HepG2 (cell line): ENCODE measurements around the gene DQX1. TPM values are rescaled to one million over a fixed set of nuclear protein-coding genes. Genes with fewer than 3 reads are reported as not detected.
A peak's percentile ranks its signal among the peaks of the same experiment; 100 is the strongest.

Experiments
- EZH2 ChIP-seq: conservative IDR thresholded peaks from 2 replicates; pipeline ENCODE4 v1.6.1; 2012; ENCODE audit warnings: mild to moderate bottlenecking, low read depth, low read length, moderate library complexity
- PHF21A ChIP-seq: sonication (generic); formaldehyde crosslinking; IDR thresholded peaks from 2 replicates; pipeline ENCODE4 v1.5.0; 2020; ENCODE audit warnings: mild to moderate bottlenecking, missing genetic modification reagents
- REPIN1 ChIP-seq: sonication (generic); formaldehyde crosslinking; IDR thresholded peaks from 2 replicates; pipeline ENCODE4 v1.8.0; 2022; ENCODE audit warnings: missing genetic modification reagents, low read depth, mild to moderate bottlenecking, borderline replicate concordance
- TEAD3 ChIP-seq: optimal IDR thresholded peaks from 2 replicates; pipeline ENCODE3; 2016; ENCODE audit warnings: borderline replicate concordance
- TOE1 ChIP-seq: sonication (generic); formaldehyde crosslinking; IDR thresholded peaks from 2 replicates; pipeline ENCODE4 v1.4.0; 2020; ENCODE audit warnings: mild to moderate bottlenecking, missing genetic modification reagents
- ZNF296 ChIP-seq: sonication (generic); formaldehyde crosslinking; conservative IDR thresholded peaks from 2 replicates; pipeline ENCODE4 v1.5.0; 2020; ENCODE audit warnings: mild to moderate bottlenecking, missing genetic modification reagents
- ZNF44 ChIP-seq: sonication (generic); formaldehyde crosslinking; IDR thresholded peaks from 2 replicates; pipeline ENCODE4 v1.5.1; 2020; ENCODE audit warnings: mild to moderate bottlenecking, missing genetic modification reagents
- ZNF451 ChIP-seq: sonication (generic); formaldehyde crosslinking; IDR thresholded peaks from 2 replicates; pipeline ENCODE4 v1.5.0; 2020; ENCODE audit warnings: mild to moderate bottlenecking, missing genetic modification reagents
- ZNF775 ChIP-seq: sonication (generic); formaldehyde crosslinking; IDR thresholded peaks from 2 replicates; pipeline ENCODE4 v1.4.0; 2020; ENCODE audit warnings: missing genetic modification reagents, mild to moderate bottlenecking, moderate library complexity, borderline replicate concordance
- ZSCAN30 ChIP-seq: sonication (generic); formaldehyde crosslinking; IDR thresholded peaks from 2 replicates; pipeline ENCODE4 v1.5.0; 2020; ENCODE audit warnings: mild to moderate bottlenecking, missing genetic modification reagents
- polyA plus RNA-seq, 8 experiments: library from polyadenylated mRNA; depleted of rRNA in 3 of 8; stranded (reverse) in 7 of 8; unstranded in 1 of 8; fragments of >200 nt; fragmentation: Illumina TruSeq in 4 of 8; extraction: Trizol in 4 of 8; gene quantifications; 2 replicates each; pipeline versions ENCODE4 v1.2.1 to v1.2.3, GENCODE V29; 2011 to 2016; ENCODE audit warnings: low read depth in 4 of 8, missing spikeins in 1 of 8, mixed read lengths in 1 of 8; ENCODE audit not compliant: insufficient read depth in 1 of 8
- total RNA-seq, 5 experiments: library from RNA; depleted of rRNA; stranded (reverse); fragments of >200 nt; fragmentation: Illumina TruSeq; extraction: Trizol; gene quantifications; 2 replicates each; pipeline ENCODE4 v1.2.3, GENCODE V29; 2016; ENCODE audit warnings: low read depth in 1 of 5
- TF ChIP-seq, protein P1 (sequence below): sonication (generic); formaldehyde crosslinking; conservative IDR thresholded peaks from 2 replicates; pipeline ENCODE4 v1.4.0; 2020; ENCODE audit warnings: missing genetic modification reagents
- TF ChIP-seq, protein P2 (sequence below): sonication (generic); formaldehyde crosslinking; IDR thresholded peaks from 2 replicates; pipeline ENCODE4 v1.4.0; 2020; ENCODE audit warnings: mild to moderate bottlenecking, missing genetic modification reagents
- TF ChIP-seq, protein P3 (sequence below): conservative IDR thresholded peaks from 2 replicates; pipeline ENCODE4 v1.6.1; 2018; ENCODE audit warnings: missing genetic modification reagents
- TF ChIP-seq, protein P4 (sequence below): sonication (generic); formaldehyde crosslinking; IDR thresholded peaks from 2 replicates; pipeline ENCODE4 v1.4.0; 2020; ENCODE audit warnings: mild to moderate bottlenecking, low read depth, missing genetic modification reagents
- TF ChIP-seq, protein P5 (sequence below): sonication (generic); formaldehyde crosslinking; IDR thresholded peaks from 2 replicates; pipeline ENCODE4 v1.5.0; 2020; ENCODE audit warnings: missing genetic modification reagents
- TF ChIP-seq, protein P6 (sequence below): sonication (generic); formaldehyde crosslinking; IDR thresholded peaks from 2 replicates; pipeline ENCODE4 v1.8.1; 2023; ENCODE audit warnings: missing genetic modification reagents, inconsistent platforms, borderline replicate concordance

DQX1 gene
- total and polyA plus RNA-seq, 2 of the 13 experiments (the other 11 are each of a cell fraction or from before 2014, with no cell fraction given), result 27.6 to 89.8 TPM

DNA sequence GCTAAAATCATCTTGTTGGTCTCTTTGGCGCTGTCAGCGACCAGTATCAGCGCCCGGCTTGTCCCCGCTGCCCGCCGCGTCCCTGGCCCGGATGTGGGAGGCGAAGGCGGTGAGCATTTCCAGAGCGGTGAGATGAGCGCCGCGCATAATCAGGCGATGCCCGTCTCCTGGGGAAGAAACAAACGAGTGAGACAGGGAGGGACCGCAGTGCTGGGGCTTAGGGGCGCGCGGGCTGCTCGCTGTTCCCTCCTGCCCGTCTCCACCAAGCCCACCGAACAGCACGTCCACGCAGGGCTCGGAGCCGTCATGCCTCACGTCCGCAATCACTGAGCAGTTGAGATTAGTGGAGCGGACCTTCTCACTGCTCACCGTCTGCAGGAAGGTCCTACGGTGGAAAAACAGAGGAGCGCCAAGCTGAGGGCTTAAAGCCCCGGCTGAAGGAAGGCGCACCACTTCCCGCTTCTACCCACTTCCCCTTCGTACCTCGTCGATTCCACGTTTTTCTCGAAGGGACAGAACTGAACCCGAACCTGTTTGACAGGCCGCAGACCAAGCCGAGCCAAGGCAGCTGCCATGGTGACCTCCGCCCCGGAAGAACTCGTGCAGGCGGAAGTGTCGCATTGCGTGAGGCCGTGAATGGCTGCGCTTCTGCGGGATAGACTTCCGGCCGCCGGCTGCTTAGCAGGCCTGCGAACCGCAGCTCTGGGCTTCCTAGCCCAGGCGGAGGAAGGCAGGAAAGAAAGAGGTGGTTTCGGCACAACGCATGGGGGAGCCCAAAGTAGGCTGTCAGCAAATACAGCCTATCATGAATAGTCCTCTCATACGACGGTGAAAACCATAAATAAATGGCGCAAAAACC lies 53.7 kb downstream of the DQX1 start, which contains the start of gene MRPL53 (continued):
- TF ChIP-seq, protein P1, sequence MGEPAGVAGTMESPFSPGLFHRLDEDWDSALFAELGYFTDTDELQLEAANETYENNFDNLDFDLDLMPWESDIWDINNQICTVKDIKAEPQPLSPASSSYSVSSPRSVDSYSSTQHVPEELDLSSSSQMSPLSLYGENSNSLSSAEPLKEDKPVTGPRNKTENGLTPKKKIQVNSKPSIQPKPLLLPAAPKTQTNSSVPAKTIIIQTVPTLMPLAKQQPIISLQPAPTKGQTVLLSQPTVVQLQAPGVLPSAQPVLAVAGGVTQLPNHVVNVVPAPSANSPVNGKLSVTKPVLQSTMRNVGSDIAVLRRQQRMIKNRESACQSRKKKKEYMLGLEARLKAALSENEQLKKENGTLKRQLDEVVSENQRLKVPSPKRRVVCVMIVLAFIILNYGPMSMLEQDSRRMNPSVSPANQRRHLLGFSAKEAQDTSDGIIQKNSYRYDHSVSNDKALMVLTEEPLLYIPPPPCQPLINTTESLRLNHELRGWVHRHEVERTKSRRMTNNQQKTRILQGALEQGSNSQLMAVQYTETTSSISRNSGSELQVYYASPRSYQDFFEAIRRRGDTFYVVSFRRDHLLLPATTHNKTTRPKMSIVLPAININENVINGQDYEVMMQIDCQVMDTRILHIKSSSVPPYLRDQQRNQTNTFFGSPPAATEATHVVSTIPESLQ (CRISPR knock-in tag), result peak; percentile 87; the same call in 1 of the 2 replicates
- TF ChIP-seq, protein P2, sequence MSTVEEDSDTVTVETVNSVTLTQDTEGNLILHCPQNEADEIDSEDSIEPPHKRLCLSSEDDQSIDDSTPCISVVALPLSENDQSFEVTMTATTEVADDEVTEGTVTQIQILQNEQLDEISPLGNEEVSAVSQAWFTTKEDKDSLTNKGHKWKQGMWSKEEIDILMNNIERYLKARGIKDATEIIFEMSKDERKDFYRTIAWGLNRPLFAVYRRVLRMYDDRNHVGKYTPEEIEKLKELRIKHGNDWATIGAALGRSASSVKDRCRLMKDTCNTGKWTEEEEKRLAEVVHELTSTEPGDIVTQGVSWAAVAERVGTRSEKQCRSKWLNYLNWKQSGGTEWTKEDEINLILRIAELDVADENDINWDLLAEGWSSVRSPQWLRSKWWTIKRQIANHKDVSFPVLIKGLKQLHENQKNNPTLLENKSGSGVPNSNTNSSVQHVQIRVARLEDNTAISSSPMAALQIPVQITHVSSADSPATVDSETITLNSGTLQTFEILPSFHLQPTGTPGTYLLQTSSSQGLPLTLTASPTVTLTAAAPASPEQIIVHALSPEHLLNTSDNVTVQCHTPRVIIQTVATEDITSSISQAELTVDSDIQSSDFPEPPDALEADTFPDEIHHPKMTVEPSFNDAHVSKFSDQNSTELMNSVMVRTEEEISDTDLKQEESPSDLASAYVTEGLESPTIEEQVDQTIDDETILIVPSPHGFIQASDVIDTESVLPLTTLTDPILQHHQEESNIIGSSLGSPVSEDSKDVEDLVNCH (CRISPR knock-in tag), result no peak
- TF ChIP-seq, protein P3, sequence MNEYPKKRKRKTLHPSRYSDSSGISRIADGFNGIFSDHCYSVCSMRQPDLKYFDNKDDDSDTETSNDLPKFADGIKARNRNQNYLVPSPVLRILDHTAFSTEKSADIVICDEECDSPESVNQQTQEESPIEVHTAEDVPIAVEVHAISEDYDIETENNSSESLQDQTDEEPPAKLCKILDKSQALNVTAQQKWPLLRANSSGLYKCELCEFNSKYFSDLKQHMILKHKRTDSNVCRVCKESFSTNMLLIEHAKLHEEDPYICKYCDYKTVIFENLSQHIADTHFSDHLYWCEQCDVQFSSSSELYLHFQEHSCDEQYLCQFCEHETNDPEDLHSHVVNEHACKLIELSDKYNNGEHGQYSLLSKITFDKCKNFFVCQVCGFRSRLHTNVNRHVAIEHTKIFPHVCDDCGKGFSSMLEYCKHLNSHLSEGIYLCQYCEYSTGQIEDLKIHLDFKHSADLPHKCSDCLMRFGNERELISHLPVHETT (CRISPR knock-in tag), result peak; percentile 84
- TF ChIP-seq, protein P4, sequence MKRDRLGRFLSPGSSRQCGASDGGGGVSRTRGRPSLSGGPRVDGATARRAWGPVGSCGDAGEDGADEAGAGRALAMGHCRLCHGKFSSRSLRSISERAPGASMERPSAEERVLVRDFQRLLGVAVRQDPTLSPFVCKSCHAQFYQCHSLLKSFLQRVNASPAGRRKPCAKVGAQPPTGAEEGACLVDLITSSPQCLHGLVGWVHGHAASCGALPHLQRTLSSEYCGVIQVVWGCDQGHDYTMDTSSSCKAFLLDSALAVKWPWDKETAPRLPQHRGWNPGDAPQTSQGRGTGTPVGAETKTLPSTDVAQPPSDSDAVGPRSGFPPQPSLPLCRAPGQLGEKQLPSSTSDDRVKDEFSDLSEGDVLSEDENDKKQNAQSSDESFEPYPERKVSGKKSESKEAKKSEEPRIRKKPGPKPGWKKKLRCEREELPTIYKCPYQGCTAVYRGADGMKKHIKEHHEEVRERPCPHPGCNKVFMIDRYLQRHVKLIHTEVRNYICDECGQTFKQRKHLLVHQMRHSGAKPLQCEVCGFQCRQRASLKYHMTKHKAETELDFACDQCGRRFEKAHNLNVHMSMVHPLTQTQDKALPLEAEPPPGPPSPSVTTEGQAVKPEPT, result peak; percentile 82
- TF ChIP-seq EZH2 (no peak), ZSCAN30 (CRISPR knock-in tag) (0 out of 2 replicates have a peak, but pooled peaks have one; percentile 93), ZNF451 (CRISPR knock-in tag) (peak; percentile 82; the same call in 1 of the 2 replicates), PHF21A (peak; percentile 83; the same call in 1 of the 2 replicates), TOE1 (0 out of 2 replicates have a peak, but pooled peaks have one; percentile 71), ZNF44 (CRISPR knock-in tag) (peak; percentile 89), TEAD3 (CRISPR knock-in tag) (peak; percentile 73), ZNF296 (CRISPR knock-in tag) (0 out of 2 replicates have a peak, but pooled peaks have one; percentile 68), REPIN1 (peak; percentile 98), ZNF775 (peak; percentile 16)
- TF ChIP-seq, protein P5, sequence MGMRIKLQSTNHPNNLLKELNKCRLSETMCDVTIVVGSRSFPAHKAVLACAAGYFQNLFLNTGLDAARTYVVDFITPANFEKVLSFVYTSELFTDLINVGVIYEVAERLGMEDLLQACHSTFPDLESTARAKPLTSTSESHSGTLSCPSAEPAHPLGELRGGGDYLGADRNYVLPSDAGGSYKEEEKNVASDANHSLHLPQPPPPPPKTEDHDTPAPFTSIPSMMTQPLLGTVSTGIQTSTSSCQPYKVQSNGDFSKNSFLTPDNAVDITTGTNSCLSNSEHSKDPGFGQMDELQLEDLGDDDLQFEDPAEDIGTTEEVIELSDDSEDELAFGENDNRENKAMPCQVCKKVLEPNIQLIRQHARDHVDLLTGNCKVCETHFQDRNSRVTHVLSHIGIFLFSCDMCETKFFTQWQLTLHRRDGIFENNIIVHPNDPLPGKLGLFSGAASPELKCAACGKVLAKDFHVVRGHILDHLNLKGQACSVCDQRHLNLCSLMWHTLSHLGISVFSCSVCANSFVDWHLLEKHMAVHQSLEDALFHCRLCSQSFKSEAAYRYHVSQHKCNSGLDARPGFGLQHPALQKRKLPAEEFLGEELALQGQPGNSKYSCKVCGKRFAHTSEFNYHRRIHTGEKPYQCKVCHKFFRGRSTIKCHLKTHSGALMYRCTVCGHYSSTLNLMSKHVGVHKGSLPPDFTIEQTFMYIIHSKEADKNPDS (CRISPR knock-in tag), result peak; percentile 96
- TF ChIP-seq, protein P6, sequence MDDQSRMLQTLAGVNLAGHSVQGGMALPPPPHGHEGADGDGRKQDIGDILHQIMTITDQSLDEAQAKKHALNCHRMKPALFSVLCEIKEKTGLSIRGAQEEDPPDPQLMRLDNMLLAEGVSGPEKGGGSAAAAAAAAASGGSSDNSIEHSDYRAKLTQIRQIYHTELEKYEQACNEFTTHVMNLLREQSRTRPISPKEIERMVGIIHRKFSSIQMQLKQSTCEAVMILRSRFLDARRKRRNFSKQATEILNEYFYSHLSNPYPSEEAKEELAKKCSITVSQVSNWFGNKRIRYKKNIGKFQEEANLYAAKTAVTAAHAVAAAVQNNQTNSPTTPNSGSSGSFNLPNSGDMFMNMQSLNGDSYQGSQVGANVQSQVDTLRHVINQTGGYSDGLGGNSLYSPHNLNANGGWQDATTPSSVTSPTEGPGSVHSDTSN (CRISPR knock-in tag), result no peak
